ENCODE results near the gene PREB.

DNA sequence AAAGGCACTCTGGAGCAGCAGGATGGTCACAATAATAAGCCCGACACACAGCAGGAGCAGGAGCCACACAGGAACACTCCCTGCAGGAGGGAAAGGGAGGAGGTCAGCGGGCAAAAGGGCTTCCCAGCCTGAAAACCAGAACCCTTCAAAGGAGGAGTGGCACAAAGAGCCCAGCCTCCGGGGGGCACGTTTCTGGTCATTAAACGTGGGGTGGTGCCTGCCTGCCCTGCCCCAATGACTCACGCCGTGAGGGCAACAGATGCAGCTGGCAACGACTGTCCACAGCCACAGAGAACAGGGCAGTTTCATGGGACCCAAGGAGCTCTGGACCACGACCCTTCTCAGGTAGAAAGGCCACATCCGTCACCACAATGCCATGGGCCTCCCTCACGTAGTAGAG lies 3.0 kb downstream of the PREB start:
- no peak for TF ChIP-seq EP300 (IDR thresholded peaks at IDR 0.05; ENCODE audit: borderline replicate concordance)
- TF ChIP-seq FOXM1 (IDR thresholded peaks at IDR 0.05; ENCODE audit: borderline replicate concordance, low read depth): no peak

Measured in Ishikawa (cell line).